ENCODE data around the gene KATNA1.

DNA sequence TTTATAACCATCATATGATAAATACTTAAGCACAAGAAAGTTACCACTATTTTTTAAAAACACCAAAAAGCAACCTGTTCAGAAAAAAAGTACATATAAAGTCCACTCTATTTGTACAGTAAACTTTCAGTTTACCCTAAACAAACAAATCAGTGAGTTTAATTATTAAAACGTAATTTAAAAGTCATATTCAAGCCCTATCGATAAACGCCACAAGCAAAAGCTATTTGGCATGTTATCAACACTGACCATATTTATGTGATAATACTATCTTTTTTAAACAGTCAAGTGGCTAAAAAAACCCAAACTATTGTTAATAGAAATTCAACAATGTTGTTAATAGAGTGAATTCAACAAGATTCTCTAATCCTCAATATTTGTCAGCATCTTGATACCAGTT, 1.9 kb downstream of the KATNA1 start:
- TF ChIP-seq, protein P1, sequence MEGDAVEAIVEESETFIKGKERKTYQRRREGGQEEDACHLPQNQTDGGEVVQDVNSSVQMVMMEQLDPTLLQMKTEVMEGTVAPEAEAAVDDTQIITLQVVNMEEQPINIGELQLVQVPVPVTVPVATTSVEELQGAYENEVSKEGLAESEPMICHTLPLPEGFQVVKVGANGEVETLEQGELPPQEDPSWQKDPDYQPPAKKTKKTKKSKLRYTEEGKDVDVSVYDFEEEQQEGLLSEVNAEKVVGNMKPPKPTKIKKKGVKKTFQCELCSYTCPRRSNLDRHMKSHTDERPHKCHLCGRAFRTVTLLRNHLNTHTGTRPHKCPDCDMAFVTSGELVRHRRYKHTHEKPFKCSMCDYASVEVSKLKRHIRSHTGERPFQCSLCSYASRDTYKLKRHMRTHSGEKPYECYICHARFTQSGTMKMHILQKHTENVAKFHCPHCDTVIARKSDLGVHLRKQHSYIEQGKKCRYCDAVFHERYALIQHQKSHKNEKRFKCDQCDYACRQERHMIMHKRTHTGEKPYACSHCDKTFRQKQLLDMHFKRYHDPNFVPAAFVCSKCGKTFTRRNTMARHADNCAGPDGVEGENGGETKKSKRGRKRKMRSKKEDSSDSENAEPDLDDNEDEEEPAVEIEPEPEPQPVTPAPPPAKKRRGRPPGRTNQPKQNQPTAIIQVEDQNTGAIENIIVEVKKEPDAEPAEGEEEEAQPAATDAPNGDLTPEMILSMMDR (IDR thresholded peaks at IDR 0.05; ENCODE audit: low read depth, low read length, poor library complexity, severe bottlenecking), result no peak
- no peak for TF ChIP-seq EZH2phosphoT487 (IDR thresholded peaks at IDR 0.05; ENCODE audit: borderline replicate concordance, low read length)
